Measurements from ENCODE around the gene SLC2A8.

- no peak for TF ChIP-seq EZH2 (optimal IDR thresholded peaks at IDR 0.05; ENCODE audit: low read depth, low read length)
- no peak for TF ChIP-seq EZH2phosphoT487 (IDR thresholded peaks at IDR 0.05; ENCODE audit: low read length)
Measured at GRCh38 chr9:127457191-127457878, 60.4 kb downstream of the SLC2A8 start.

Measured in MM.1S (cell line).